Ishikawa (cell line): Measurements from ENCODE around the gene PHF2.

ENCODE experiments used
- CEBPB ChIP-seq: IDR thresholded peaks from 2 replicates; pipeline ENCODE4 v1.6.1; 2012
- CREB1 ChIP-seq: IDR thresholded peaks from 2 replicates; pipeline ENCODE4 v1.6.1; 2012; ENCODE audit warnings: low read depth
- EP300 ChIP-seq: IDR thresholded peaks from 2 replicates; pipeline ENCODE4 v1.6.1; 2012; ENCODE audit warnings: borderline replicate concordance
- FOXM1 ChIP-seq: IDR thresholded peaks from 2 replicates; pipeline ENCODE4 v1.6.1; 2012; ENCODE audit warnings: low read depth, borderline replicate concordance
- NFIC ChIP-seq: IDR thresholded peaks from 2 replicates; pipeline ENCODE4 v1.6.1; 2012
- RAD21 ChIP-seq: IDR thresholded peaks from 2 replicates; pipeline ENCODE4 v1.6.1; 2012; ENCODE audit warnings: low read depth
- TAF1 ChIP-seq: IDR thresholded peaks from 2 replicates; pipeline ENCODE4 v1.6.1; 2012; ENCODE audit warnings: low read depth, mild to moderate bottlenecking
- YY1 ChIP-seq: IDR thresholded peaks from 2 replicates; pipeline ENCODE4 v1.6.1; 2012; ENCODE audit warnings: low read depth
- TF ChIP-seq, protein P1 (sequence below): IDR thresholded peaks from 2 replicates; pipeline ENCODE4 v1.6.1; 2012; ENCODE audit warnings: low read depth, mild to moderate bottlenecking
- TF ChIP-seq, protein P2 (sequence below): IDR thresholded peaks from 2 replicates; pipeline ENCODE4 v1.6.1; 2012

DNA sequence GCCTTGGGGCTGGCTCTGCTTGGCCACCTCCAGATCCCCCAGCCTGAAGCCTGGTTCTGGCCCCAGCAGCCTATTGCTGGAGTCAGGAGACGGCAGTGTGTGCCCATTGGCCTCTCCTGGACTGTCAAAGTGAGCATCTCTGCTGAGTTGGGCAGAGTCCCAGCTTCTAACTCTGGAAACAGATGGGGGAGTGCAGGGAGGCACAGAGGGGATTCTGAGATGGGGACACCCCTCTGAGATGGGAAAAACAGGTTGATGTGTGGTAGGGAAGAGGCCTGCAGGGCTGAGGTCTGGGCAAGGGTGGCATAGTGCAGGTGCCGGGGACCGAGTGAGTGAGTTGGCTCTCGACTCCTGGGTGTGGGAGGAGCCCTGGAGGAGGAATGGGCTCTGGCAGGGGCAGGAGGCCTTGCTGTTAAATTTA is 27.5 kb downstream of the PHF2 start:
- TF ChIP-seq, protein P1, sequence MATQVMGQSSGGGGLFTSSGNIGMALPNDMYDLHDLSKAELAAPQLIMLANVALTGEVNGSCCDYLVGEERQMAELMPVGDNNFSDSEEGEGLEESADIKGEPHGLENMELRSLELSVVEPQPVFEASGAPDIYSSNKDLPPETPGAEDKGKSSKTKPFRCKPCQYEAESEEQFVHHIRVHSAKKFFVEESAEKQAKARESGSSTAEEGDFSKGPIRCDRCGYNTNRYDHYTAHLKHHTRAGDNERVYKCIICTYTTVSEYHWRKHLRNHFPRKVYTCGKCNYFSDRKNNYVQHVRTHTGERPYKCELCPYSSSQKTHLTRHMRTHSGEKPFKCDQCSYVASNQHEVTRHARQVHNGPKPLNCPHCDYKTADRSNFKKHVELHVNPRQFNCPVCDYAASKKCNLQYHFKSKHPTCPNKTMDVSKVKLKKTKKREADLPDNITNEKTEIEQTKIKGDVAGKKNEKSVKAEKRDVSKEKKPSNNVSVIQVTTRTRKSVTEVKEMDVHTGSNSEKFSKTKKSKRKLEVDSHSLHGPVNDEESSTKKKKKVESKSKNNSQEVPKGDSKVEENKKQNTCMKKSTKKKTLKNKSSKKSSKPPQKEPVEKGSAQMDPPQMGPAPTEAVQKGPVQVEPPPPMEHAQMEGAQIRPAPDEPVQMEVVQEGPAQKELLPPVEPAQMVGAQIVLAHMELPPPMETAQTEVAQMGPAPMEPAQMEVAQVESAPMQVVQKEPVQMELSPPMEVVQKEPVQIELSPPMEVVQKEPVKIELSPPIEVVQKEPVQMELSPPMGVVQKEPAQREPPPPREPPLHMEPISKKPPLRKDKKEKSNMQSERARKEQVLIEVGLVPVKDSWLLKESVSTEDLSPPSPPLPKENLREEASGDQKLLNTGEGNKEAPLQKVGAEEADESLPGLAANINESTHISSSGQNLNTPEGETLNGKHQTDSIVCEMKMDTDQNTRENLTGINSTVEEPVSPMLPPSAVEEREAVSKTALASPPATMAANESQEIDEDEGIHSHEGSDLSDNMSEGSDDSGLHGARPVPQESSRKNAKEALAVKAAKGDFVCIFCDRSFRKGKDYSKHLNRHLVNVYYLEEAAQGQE, result no peak
- TF ChIP-seq FOXM1, result no peak
- TF ChIP-seq, protein P2, sequence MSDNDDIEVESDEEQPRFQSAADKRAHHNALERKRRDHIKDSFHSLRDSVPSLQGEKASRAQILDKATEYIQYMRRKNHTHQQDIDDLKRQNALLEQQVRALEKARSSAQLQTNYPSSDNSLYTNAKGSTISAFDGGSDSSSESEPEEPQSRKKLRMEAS, result no peak
- TF ChIP-seq EP300, result no peak
- TF ChIP-seq CREB1, result no peak
- no peak for TF ChIP-seq NFIC
- no peak for TF ChIP-seq RAD21
- TF ChIP-seq YY1, result no peak
- no peak for TF ChIP-seq CEBPB
- no peak for TF ChIP-seq TAF1
